Loucy (cell line): ENCODE results near the gene MARS1.

Experiments used
- H2AFZ ChIP-seq: fragments of 200-600 bp; sonication (generic); 2 replicates; pipeline ENCODE4 v1.6.0; 2016; ENCODE audit warnings: antibody characterized with exemption, mild to moderate bottlenecking, low read length, moderate library complexity
- H3F3A ChIP-seq: fragments of 200-600 bp; 2 replicates; pipeline ENCODE4 v1.6.0; 2016; ENCODE audit warnings: antibody characterized with exemption, low read depth, mild to moderate bottlenecking
- H3K27me3 ChIP-seq: fragments of 200-600 bp; sonication (generic); 2 replicates; pipeline ENCODE4 v1.6.1; 2014; ENCODE audit warnings: low read length, mild to moderate bottlenecking; ENCODE audit not compliant: insufficient read depth, poor library complexity, severe bottlenecking
- H3K36me3 ChIP-seq: fragments of 200-600 bp; sonication (generic); 2 replicates; pipeline ENCODE4 v1.6.1; 2016; ENCODE audit warnings: low read length; ENCODE audit not compliant: insufficient read depth
- H3K4me1 ChIP-seq: fragments of 200-600 bp; sonication (generic); 2 replicates; pipeline ENCODE4 v1.5.1; 2014; ENCODE audit warnings: low read length, mild to moderate bottlenecking; ENCODE audit not compliant: insufficient read depth, poor library complexity, severe bottlenecking
- H3K4me2 ChIP-seq: fragments of 200-600 bp; sonication (generic); 2 replicates; pipeline ENCODE4 v1.6.0; 2014; ENCODE audit warnings: antibody characterized with exemption, low read length, low read depth, mild to moderate bottlenecking; ENCODE audit not compliant: poor library complexity, severe bottlenecking
- H3K4me3 ChIP-seq: fragments of 200-600 bp; sonication (generic); 2 replicates; pipeline ENCODE4 v1.5.1; 2014; ENCODE audit warnings: low read length, mild to moderate bottlenecking, mixed read lengths; ENCODE audit not compliant: poor library complexity, severe bottlenecking
- H3K79me2 ChIP-seq: fragments of 200-600 bp; sonication (generic); 2 replicates; pipeline ENCODE4 v1.6.1; 2014; ENCODE audit warnings: low read length; ENCODE audit not compliant: insufficient read depth
- H3K9ac ChIP-seq: fragments of 200-600 bp; sonication (generic); 2 replicates; pipeline ENCODE4 v1.6.0; 2014; ENCODE audit warnings: mild to moderate bottlenecking, low read depth, low read length, moderate library complexity; ENCODE audit not compliant: poor library complexity, severe bottlenecking
- H3K9me2 ChIP-seq: fragments of 200-600 bp; sonication (generic); replicated peaks from 2 replicates; pipeline ENCODE4 v1.6.1; 2016; ENCODE audit warnings: low read depth, low read length, mixed read lengths
- H3K9me3 ChIP-seq: fragments of 200-600 bp; sonication (generic); 2 replicates; pipeline ENCODE4 v1.6.1; 2014; ENCODE audit warnings: mild to moderate bottlenecking, antibody characterized with exemption, low read length, low read depth; ENCODE audit not compliant: insufficient read depth
- H4K20me1 ChIP-seq: fragments of 200-600 bp; sonication (generic); 2 replicates; pipeline ENCODE4 v1.6.0; 2014; ENCODE audit warnings: antibody characterized with exemption, low read length, mild to moderate bottlenecking; ENCODE audit not compliant: insufficient read depth, poor library complexity, severe bottlenecking
- EZH2phosphoT487 ChIP-seq: fragments of 200-600 bp; IDR thresholded peaks from 2 replicates; pipeline ENCODE4 v1.6.1; 2018; ENCODE audit warnings: antibody characterized with exemption, mild to moderate bottlenecking, moderate library complexity, borderline replicate concordance
- TF ChIP-seq, protein P1 (sequence below): fragments of 200-600 bp; sonication (generic); conservative IDR thresholded peaks from 2 replicates; pipeline ENCODE4 v1.5.1; 2014; ENCODE audit warnings: mild to moderate bottlenecking, antibody characterized with exemption, low read length

MARS1 gene

DNA sequence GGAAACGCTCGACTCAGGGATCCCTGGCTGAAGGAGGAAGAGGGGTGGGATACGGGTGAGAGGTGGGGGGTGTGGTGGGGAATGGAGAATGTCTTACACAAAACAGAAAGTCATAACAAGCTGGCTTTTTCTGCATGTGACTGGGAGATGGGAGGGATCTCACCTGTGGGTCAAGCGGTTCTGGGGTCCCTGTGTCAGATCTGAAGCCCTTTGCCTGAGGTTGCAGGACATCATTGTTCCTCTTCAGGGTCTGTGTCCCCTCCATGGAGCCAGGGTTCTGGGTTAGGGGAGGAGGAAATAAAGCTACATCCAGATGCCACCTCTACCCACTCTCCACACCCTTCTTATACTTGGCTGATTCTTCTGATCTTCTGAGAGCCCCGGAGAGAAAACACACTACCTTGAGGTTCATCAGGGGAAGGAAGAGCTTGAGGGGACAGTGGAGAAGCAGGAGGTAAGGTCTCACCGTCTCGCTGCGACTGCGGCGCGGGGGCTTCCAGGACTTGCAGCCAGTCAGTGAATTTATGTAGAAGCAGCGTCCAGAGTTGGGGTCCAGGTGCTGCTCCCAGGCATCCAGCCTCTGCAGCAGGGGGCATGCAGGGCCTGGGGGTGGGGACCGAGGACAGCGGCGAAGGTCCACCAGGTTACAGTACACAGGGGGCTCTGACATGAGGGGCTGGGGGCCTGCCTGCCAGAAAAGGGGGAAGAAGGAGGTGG is 10.7 kb upstream of the MARS1 start:
- H3K27me3 ChIP-seq, result no peaks in the 10 kb centered on the region
- peaks cover 7% of the 10 kb centered on the region; the same call in 1 of the 2 replicates for H3K36me3 ChIP-seq
- H3K4me1 ChIP-seq, result peaks cover 64% of the 10 kb centered on the region
- H3K9ac ChIP-seq, result peak overlapping the region; percentile 86
- H3K4me3 ChIP-seq, result peak overlapping the region; percentile 79
- peaks cover 8% of the 10 kb centered on the region; the same call in 1 of the 2 replicates for H3F3A ChIP-seq
- peaks cover 3% of the 10 kb centered on the region for H4K20me1 ChIP-seq
- H3K4me2 ChIP-seq, result peak overlapping the region; percentile 90
- TF ChIP-seq, protein P1, sequence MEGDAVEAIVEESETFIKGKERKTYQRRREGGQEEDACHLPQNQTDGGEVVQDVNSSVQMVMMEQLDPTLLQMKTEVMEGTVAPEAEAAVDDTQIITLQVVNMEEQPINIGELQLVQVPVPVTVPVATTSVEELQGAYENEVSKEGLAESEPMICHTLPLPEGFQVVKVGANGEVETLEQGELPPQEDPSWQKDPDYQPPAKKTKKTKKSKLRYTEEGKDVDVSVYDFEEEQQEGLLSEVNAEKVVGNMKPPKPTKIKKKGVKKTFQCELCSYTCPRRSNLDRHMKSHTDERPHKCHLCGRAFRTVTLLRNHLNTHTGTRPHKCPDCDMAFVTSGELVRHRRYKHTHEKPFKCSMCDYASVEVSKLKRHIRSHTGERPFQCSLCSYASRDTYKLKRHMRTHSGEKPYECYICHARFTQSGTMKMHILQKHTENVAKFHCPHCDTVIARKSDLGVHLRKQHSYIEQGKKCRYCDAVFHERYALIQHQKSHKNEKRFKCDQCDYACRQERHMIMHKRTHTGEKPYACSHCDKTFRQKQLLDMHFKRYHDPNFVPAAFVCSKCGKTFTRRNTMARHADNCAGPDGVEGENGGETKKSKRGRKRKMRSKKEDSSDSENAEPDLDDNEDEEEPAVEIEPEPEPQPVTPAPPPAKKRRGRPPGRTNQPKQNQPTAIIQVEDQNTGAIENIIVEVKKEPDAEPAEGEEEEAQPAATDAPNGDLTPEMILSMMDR, result no peak
- TF ChIP-seq EZH2phosphoT487, result no peak
- no peaks in the 10 kb centered on the region for H3K9me2 ChIP-seq
- H2AFZ ChIP-seq, result no peak overlapping the region; the same call in 1 of the 2 replicates
- H3K79me2 ChIP-seq, result peaks cover 54% of the 10 kb centered on the region
- no peaks in the 10 kb centered on the region for H3K9me3 ChIP-seq

DNA sequence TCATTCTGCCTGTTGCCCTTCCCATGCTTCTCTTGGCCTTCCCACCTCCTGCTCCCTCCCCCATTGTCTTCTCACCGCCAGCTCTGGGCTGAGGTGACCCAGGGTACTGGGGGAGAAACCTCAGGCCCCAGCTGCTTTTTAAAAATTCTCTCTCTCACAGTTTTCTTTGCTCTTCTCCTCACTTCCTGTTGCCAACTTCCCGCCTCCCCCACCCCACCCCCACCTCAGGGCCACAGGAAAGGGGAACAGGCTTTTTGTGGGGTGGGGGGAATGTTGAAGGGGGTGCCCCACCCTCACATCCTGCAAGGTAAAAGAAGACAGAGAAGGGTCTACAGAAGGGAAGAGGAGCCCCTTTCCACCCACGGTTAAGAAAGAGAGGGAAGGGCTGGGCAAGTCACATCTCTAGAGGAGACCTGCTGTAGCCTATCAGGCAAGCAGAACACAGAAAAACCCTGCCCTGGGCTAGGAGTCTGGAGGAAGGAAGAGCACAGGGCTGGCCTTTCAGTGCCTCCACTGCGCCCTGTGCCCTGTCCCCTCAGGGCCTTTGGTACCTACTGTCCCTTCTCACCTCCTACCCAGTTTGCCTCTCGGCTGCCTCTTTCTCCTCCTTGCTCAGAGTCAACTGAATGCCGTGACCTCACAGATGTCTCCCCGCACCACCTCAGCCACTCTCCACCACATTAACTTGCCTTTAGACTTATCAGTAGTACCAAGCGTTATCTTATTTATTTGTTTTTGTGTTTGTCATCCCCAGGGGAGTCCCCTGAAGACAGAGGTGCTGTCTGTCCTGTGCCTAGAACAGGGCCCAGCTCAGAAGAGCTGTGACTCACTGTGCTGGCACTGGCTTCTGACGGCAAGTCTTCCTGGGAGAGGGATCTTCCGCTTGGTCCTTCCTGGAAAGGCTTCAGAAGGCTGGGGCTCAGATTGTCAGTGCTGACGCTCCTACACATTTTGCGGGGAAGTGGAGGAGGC is 9.9 kb upstream of the MARS1 start:
- H3K9me2 ChIP-seq, result no peaks in the 10 kb centered on the region
- H3K4me3 ChIP-seq, result peak overlapping the region; percentile 79
- H2AFZ ChIP-seq, result no peak overlapping the region; the same call in 1 of the 2 replicates
- peaks cover 64% of the 10 kb centered on the region for H3K4me1 ChIP-seq
- H3F3A ChIP-seq, result peaks cover 8% of the 10 kb centered on the region; the same call in 1 of the 2 replicates
- H3K9me3 ChIP-seq, result no peaks in the 10 kb centered on the region
- H3K36me3 ChIP-seq, result peaks cover 7% of the 10 kb centered on the region; the same call in 1 of the 2 replicates
- H3K79me2 ChIP-seq, result peaks cover 54% of the 10 kb centered on the region
- peak overlapping the region; percentile 90 for H3K4me2 ChIP-seq
- no peaks in the 10 kb centered on the region for H3K27me3 ChIP-seq
- peaks cover 3% of the 10 kb centered on the region for H4K20me1 ChIP-seq
- peak overlapping the region; percentile 86 for H3K9ac ChIP-seq
- TF ChIP-seq, protein P1, result no peak
- no peak for TF ChIP-seq EZH2phosphoT487

DNA sequence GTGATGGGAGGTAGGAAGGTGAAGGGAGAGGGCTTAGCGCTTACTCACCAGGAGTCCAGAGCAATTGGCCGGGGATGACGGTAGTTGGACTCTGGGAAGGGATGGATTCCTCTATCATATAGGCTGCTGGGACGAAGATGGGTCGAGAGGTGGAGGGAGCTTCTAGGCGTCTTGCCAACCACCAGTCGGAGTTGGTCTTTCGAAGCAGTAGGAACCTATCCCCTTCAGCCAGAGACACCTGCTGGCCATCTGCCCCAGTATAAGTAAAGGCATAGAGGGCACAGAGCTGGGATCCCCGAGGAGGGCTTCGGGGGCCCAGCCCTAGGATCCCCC is 8.9 kb upstream of the MARS1 start:
- Histone ChIP-seq H3K4me3 (peak overlapping the region; percentile 79), H3K4me1 (peaks cover 64% of the 10 kb centered on the region), H3K36me3 (peaks cover 3% of the 10 kb centered on the region; the same call in 1 of the 2 replicates), H4K20me1 (no peaks in the 10 kb centered on the region), H3K4me2 (peak overlapping the region; percentile 90), H3K27me3 (no peaks in the 10 kb centered on the region), H3K9me2 (no peaks in the 10 kb centered on the region), H3K79me2 (peaks cover 50% of the 10 kb centered on the region), H3K9me3 (no peaks in the 10 kb centered on the region), H3F3A (peaks cover 8% of the 10 kb centered on the region; the same call in 1 of the 2 replicates), H3K9ac (peak overlapping the region; percentile 86), H2AFZ (no peak overlapping the region)
- no peak for TF ChIP-seq EZH2phosphoT487
- TF ChIP-seq, protein P1, result no peak; the same call in 1 of the 2 replicates
